VCaP (cell line): Measurements from ENCODE around the gene SLC16A10.
A peak's percentile ranks its signal among the peaks of the same experiment; 100 is the strongest.

Source experiments
- H3K27ac ChIP-seq: fragments of 450-650 bp; 2 replicates; pipeline ENCODE4 v1.5.1; 2017
- TF ChIP-seq, protein P1 (sequence below): fragments of 450-650 bp; conservative IDR thresholded peaks from 2 replicates; pipeline ENCODE4 v1.5.1; 2017; ENCODE audit warnings: mild to moderate bottlenecking, moderate library complexity

SLC16A10 gene

GRCh38 chr6:111259089-111259831 lies 172.0 kb downstream of the SLC16A10 start:
- TF ChIP-seq, protein P1, sequence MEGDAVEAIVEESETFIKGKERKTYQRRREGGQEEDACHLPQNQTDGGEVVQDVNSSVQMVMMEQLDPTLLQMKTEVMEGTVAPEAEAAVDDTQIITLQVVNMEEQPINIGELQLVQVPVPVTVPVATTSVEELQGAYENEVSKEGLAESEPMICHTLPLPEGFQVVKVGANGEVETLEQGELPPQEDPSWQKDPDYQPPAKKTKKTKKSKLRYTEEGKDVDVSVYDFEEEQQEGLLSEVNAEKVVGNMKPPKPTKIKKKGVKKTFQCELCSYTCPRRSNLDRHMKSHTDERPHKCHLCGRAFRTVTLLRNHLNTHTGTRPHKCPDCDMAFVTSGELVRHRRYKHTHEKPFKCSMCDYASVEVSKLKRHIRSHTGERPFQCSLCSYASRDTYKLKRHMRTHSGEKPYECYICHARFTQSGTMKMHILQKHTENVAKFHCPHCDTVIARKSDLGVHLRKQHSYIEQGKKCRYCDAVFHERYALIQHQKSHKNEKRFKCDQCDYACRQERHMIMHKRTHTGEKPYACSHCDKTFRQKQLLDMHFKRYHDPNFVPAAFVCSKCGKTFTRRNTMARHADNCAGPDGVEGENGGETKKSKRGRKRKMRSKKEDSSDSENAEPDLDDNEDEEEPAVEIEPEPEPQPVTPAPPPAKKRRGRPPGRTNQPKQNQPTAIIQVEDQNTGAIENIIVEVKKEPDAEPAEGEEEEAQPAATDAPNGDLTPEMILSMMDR: peak; percentile 96
- H3K27ac ChIP-seq: peak overlapping the region; percentile 82

DNA sequence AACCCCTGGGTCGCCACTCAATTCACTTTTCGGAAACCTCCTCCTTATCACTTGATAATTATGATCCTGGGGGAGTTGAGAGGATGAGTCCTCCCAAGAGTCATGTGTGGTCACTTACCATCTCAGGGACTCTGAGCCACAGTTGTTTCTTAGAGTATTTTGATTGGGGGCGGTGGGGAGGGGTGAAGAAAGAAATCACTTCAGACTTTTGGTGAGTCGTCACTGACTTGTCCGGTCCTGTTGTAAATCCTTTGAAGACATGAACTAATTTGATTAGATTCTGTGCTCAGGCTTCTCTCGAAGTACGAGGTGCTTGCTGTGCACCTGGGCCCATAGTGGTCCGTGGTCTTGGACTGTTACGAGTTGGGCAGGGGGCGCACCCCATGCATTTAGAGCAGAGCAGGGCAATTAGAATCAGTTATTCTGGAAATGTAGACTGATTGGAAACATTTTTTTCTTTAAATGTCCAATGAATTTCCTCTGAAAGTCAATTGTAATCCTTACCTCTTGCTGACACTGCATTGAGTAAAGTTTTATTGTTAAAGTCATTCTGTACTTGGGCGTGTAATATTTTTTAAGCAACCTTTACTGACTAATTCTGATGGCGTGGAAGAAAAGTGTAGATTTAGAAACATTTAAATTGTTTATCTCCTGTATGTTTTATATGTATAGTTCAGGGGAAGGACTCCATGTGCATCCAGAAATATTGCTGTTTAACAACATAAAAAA lies 173.4 kb downstream of the SLC16A10 start:
- TF ChIP-seq, protein P1: no peak
- no peak overlapping the region for H3K27ac ChIP-seq

- TF ChIP-seq, protein P1: no peak
- no peak overlapping the region for H3K27ac ChIP-seq
These were observed 176.5 kb downstream of the SLC16A10 start for GRCh38 chr6:111263837-111264236.

DNA sequence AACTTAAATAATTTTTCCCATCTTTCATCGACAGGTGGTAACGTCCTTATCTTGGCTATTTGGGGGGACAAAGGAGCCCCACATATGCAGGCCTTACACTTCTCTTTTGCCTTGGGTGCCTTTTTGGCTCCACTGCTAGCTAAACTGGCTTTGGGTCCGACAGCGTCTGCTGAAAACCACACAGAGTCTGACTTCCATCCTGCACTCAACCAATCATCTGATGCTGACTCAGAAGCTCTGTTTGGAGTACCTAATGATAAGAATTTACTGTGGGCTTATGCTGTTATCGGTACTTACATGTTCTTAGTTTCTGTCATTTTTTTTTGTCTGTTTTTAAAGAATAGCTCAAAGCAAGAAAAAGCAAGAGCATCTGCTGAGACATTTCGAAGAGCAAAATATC lies 178.5 kb downstream of the SLC16A10 start:
- H3K27ac ChIP-seq: no peak overlapping the region
- TF ChIP-seq, protein P1: no peak

GRCh38 chr6:111266276-111266675 lies 179.0 kb downstream of the SLC16A10 start:
- TF ChIP-seq, protein P1: no peak
- H3K27ac ChIP-seq: no peak overlapping the region

- TF ChIP-seq, protein P1: no peak
- no peak overlapping the region for H3K27ac ChIP-seq
These were observed 180.5 kb downstream of the SLC16A10 start for GRCh38 chr6:111267764-111268333.

- TF ChIP-seq, protein P1: no peak
- H3K27ac ChIP-seq: no peak overlapping the region
These were observed 182.2 kb downstream of the SLC16A10 start for GRCh38 chr6:111269401-111269970.
